OCI-LY7 (cell line): ENCODE measurements around the gene MERTK. TPM values are rescaled to one million over a fixed set of nuclear protein-coding genes. Genes with fewer than 3 reads are reported as not detected.
"Not testable (repeated sequence)": the region's sequence is repeated elsewhere in the genome, so short reads cannot be mapped to it uniquely, and the experiment has no call there.

Experiments
- BruUV-seq: library from RNA; stranded (reverse); fragments of 400-500 nt; replicated peaks from 2 replicates; lab custom pipeline; 2021; lab: Mats Ljungman, UMichigan
- CTCF ChIA-PET: fragments of 300-600 bp; sonication (Branson Sonifier 250); formaldehyde crosslinking; loops from one replicate; lab custom pipeline; 2022; ENCODE audit warnings: antibody characterized with exemption; ENCODE audit not compliant: unreplicated experiment; lab: Charles Lee
- POLR2A ChIA-PET: fragments of 300-600 bp; sonication (Branson Sonifier 250); formaldehyde crosslinking; loops from one replicate; lab custom pipeline; 2022; ENCODE audit warnings: antibody characterized with exemption; lab: Charles Lee
- DNase-seq: peaks from one replicate; pipeline ENCODE4 v3.0.0-alpha.2; 2015; ENCODE audit warnings: low spot score
- H2AFZ ChIP-seq: fragments of 200-600 bp; sonication (generic), shearing (Covaris generic); 2 replicates; pipeline ENCODE4 v1.6.1; 2014; ENCODE audit warnings: mild to moderate bottlenecking, antibody characterized with exemption, low read length, moderate library complexity
- H3K27ac ChIP-seq: fragments of 200-600 bp; sonication (generic); 2 replicates; pipeline ENCODE4 v1.5.1; 2014; ENCODE audit warnings: mixed run types, low read depth, mild to moderate bottlenecking, moderate library complexity, low read length, inconsistent platforms; ENCODE audit not compliant: poor library complexity, severe bottlenecking
- H3K36me3 ChIP-seq: fragments of 200-600 bp; sonication (generic); 2 replicates; pipeline ENCODE4 v1.6.1; 2014; ENCODE audit warnings: mild to moderate bottlenecking, antibody characterized with exemption, low read length, moderate library complexity, mixed read lengths; ENCODE audit not compliant: insufficient read depth
- H3K4me1 ChIP-seq: fragments of 200-600 bp; sonication (generic); 2 replicates; pipeline ENCODE4 v1.5.1; 2014; ENCODE audit warnings: mild to moderate bottlenecking, low read length; ENCODE audit not compliant: insufficient read depth, poor library complexity, severe bottlenecking
- H3K4me2 ChIP-seq: fragments of 200-600 bp; sonication (generic); 2 replicates; pipeline ENCODE4 v1.6.1; 2014; ENCODE audit warnings: mild to moderate bottlenecking, low read length
- H3K4me3 ChIP-seq: fragments of 200-600 bp; sonication (generic); 2 replicates; pipeline ENCODE4 v1.5.1; 2014; ENCODE audit warnings: mild to moderate bottlenecking, low read depth, low read length; ENCODE audit not compliant: poor library complexity, severe bottlenecking
- H3K79me2 ChIP-seq: fragments of 200-600 bp; sonication (generic); 2 replicates; pipeline ENCODE4 v1.6.1; 2016; ENCODE audit warnings: low read depth, mild to moderate bottlenecking, low read length, moderate library complexity, mixed read lengths; ENCODE audit not compliant: insufficient read depth
- H3K9me2 ChIP-seq: fragments of 200-600 bp; sonication (generic); 2 replicates; pipeline ENCODE4 v1.6.1; 2016; ENCODE audit warnings: mild to moderate bottlenecking, low read length, mixed read lengths; ENCODE audit not compliant: insufficient read depth
- H3K9me3 ChIP-seq: fragments of 200-600 bp; sonication (generic); 2 replicates; pipeline ENCODE4 v1.6.1; 2014; ENCODE audit warnings: mild to moderate bottlenecking, mixed run types, low read length, mixed read lengths
- H4K20me1 ChIP-seq: fragments of 200-600 bp; sonication (generic); 2 replicates; pipeline ENCODE4 v1.6.1; 2014; ENCODE audit warnings: mild to moderate bottlenecking, antibody characterized with exemption, low read length, moderate library complexity, mixed read lengths; ENCODE audit not compliant: insufficient read depth
- CTCF ChIP-seq: fragments of 200-600 bp; sonication (generic); conservative IDR thresholded peaks from 2 replicates; pipeline ENCODE4 v1.5.1; 2014; ENCODE audit warnings: mild to moderate bottlenecking, antibody characterized with exemption, low read length, moderate library complexity, mixed read lengths
- EZH2phosphoT487 ChIP-seq: fragments of 200-600 bp; sonication (generic); IDR thresholded peaks from 2 replicates; pipeline ENCODE4 v1.6.1; 2018; ENCODE audit warnings: low read depth, borderline replicate concordance, mild to moderate bottlenecking, mixed run types, antibody characterized with exemption, low read length, moderate library complexity, mixed read lengths
- intact Hi-C: fragments of 100-400 bp; cut with micrococcal nuclease; formaldehyde crosslinking; loops from one replicate; pipeline ENCODE4 v1.10.0; 2022; ENCODE audit not compliant: unreplicated experiment
- total RNA-seq, 2 experiments: library from RNA; depleted of rRNA in 1 of 2; stranded (reverse); fragments of >200 nt in 1 of 2; shearing (Covaris generic) in 1 of 2; gene quantifications; 2 replicates each; pipeline ENCODE4 v1.2.3, GENCODE V29; 2014 to 2022

Gene MERTK
- total RNA-seq, 2 experiments from 2014 or later, result 0.38 TPM; not detected in 1

GRCh38 chr2:111963508-111963907, 65.1 kb downstream of the MERTK start:
- CTCF ChIA-PET, result not testable (repeated sequence)

GRCh38 chr2:111965062-111965461, 66.7 kb downstream of the MERTK start:
- Histone ChIP-seq H3K36me3 (no peaks in the 10 kb centered on the region), H3K9me2 (no peaks in the 10 kb centered on the region), H2AFZ (no peak overlapping the region), H3K9me3 (no peaks in the 10 kb centered on the region), H4K20me1 (no peaks in the 10 kb centered on the region), H3K4me1 (no peaks in the 10 kb centered on the region), H3K79me2 (no peaks in the 10 kb centered on the region), H3K4me3 (no peak overlapping the region), H3K27ac (no peak overlapping the region), H3K4me2 (no peak overlapping the region)
- no peak for TF ChIP-seq CTCF
- TF ChIP-seq EZH2phosphoT487, result no peak
- ChIA-PET CTCF (no interaction called here), POLR2A (no interaction called here)
- DNase-seq, result no peak
- no TSS peak for BruUV-seq
- intact Hi-C loops, result no loop called here

More at GRCh38 chr2:111963508-111963907, 65.1 kb downstream of the MERTK start:
- H3K9me2 ChIP-seq, H3K36me3 ChIP-seq, H4K20me1 ChIP-seq, H3K4me2 ChIP-seq, H2AFZ ChIP-seq, DNase-seq, H3K4me1 ChIP-seq, POLR2A ChIA-PET, H3K4me3 ChIP-seq, H3K9me3 ChIP-seq, BruUV-seq, intact Hi-C loops, H3K79me2 ChIP-seq, H3K27ac ChIP-seq: not testable (repeated sequence)

- intact Hi-C loops, result no loop called here
- Histone ChIP-seq H3K4me3 (no peak overlapping the region), H3K27ac (no peak overlapping the region), H3K9me2 (no peaks in the 10 kb centered on the region), H4K20me1 (no peaks in the 10 kb centered on the region), H2AFZ (no peak overlapping the region), H3K4me1 (no peaks in the 10 kb centered on the region), H3K36me3 (no peaks in the 10 kb centered on the region), H3K4me2 (no peak overlapping the region), H3K9me3 (no peaks in the 10 kb centered on the region), H3K79me2 (no peaks in the 10 kb centered on the region)
- ChIA-PET POLR2A (interaction anchor here (0.6 kb wide), 1 partner anchor 11 kb away, joined by 3 read pairs; no protein-coding TSS in a partner anchor), CTCF (no interaction called here)
- no peak for DNase-seq
- no TSS peak for BruUV-seq
- no peak for TF ChIP-seq CTCF
- TF ChIP-seq EZH2phosphoT487, result no peak
Observed at GRCh38 chr2:111966241-111966640, 67.8 kb downstream of the MERTK start.
